Kidney epithelial cell (primary cell): ENCODE measurements around the gene TPD52L2. TPM values are rescaled to one million over a fixed set of nuclear protein-coding genes. Genes with fewer than 3 reads are reported as not detected.
"Not testable (repeated sequence)": the region's sequence is repeated elsewhere in the genome, so short reads cannot be mapped to it uniquely, and the experiment has no call there.

Experiments used
- DNase-seq: peaks from one replicate; pipeline ENCODE4 v3.0.0-alpha.2; 2010; ENCODE audit warnings: low read depth
- H3K27me3 ChIP-seq: 2 replicates; pipeline ENCODE4 v1.6.0; 2011; ENCODE audit warnings: low read length; ENCODE audit not compliant: control insufficient read depth, insufficient read depth
- H3K36me3 ChIP-seq: 2 replicates; pipeline ENCODE4 v1.5.1; 2011; ENCODE audit warnings: low read length; ENCODE audit not compliant: control insufficient read depth, insufficient read depth
- H3K4me3 ChIP-seq: 2 replicates; pipeline ENCODE4 v1.5.1; 2011; ENCODE audit warnings: low read depth, mild to moderate bottlenecking, control low read depth, low read length
- total RNA-seq: library from RNA; depleted of rRNA; stranded (reverse); fragments of >200 nt; gene quantifications from 2 replicates; pipeline ENCODE4 v1.2.3, GENCODE V29; 2015
- TF ChIP-seq, protein P1 (sequence below): IDR thresholded peaks from 2 replicates; pipeline ENCODE4 v1.5.1; 2011; ENCODE audit warnings: mild to moderate bottlenecking, moderate library complexity, low read length, control low read depth, inconsistent platforms; ENCODE audit not compliant: insufficient read depth, poor library complexity, severe bottlenecking

TPD52L2 gene
- total RNA-seq, 1 donor from 2014 or later: 177 TPM

GRCh38 chr20:63929071-63929470, 64.0 kb downstream of the TPD52L2 start:
- H3K36me3 ChIP-seq: peaks cover 4% of the 10 kb centered on the region
- TF ChIP-seq, protein P1, sequence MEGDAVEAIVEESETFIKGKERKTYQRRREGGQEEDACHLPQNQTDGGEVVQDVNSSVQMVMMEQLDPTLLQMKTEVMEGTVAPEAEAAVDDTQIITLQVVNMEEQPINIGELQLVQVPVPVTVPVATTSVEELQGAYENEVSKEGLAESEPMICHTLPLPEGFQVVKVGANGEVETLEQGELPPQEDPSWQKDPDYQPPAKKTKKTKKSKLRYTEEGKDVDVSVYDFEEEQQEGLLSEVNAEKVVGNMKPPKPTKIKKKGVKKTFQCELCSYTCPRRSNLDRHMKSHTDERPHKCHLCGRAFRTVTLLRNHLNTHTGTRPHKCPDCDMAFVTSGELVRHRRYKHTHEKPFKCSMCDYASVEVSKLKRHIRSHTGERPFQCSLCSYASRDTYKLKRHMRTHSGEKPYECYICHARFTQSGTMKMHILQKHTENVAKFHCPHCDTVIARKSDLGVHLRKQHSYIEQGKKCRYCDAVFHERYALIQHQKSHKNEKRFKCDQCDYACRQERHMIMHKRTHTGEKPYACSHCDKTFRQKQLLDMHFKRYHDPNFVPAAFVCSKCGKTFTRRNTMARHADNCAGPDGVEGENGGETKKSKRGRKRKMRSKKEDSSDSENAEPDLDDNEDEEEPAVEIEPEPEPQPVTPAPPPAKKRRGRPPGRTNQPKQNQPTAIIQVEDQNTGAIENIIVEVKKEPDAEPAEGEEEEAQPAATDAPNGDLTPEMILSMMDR: no peak
- DNase-seq: no peak
- H3K27me3 ChIP-seq: no peaks in the 10 kb centered on the region
- no peak overlapping the region for H3K4me3 ChIP-seq

DNA sequence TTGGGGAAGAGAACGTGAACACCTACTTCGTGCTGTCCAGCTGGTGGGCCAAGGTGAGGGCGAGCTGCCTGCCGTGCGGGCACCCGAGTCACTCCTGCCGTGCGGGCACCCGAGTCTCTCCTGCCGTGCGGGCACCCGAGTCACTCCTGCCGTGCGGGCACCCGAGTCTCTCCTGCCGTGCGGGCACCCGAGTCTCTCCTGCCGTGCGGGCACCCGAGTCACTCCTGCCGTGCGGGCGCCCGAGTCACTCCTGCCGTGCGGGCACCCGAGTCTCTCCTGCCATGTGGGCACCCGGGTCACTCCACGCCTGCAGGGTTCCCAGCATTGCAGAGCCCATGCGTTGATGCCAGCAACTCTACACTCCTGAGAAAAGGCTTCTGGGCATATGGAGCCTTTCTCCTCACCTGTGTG, 64.4 kb downstream of the TPD52L2 start:
- not testable (repeated sequence) for DNase-seq, H3K36me3 ChIP-seq, H3K27me3 ChIP-seq, H3K4me3 ChIP-seq

DNA sequence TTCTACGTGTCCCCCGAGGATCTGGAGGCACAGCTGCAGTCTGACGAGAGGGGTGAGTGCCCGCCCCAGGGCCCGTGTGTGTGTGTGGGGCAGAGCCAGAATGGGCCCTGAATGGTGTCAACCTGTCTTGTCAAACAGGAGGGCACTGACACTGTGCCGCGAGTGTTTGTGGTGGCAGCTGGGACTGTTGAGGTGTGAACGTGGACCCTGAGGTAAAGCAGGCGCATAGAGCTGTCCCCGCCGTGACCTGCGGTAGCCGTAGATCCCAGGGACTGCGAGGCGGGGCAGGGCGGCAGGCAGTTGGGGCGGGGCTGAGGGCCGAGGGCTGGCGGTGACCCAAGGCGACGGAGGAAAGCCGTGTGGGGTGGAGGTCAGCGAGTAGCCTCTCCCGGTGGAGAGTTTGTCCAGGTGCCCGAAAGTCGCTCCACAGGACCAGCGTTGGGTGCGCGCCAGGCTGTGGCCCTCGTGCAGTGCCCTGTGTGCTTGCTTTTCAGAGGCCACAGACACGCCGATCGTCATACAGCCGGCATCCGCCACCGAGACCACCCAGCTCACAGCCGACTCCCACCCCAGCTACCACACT, 66.0 kb downstream of the TPD52L2 start:
- H3K36me3 ChIP-seq: peaks cover 8% of the 10 kb centered on the region
- TF ChIP-seq, protein P1: no peak
- no peak overlapping the region for H3K4me3 ChIP-seq
- DNase-seq: no peak
- H3K27me3 ChIP-seq: no peaks in the 10 kb centered on the region

DNA sequence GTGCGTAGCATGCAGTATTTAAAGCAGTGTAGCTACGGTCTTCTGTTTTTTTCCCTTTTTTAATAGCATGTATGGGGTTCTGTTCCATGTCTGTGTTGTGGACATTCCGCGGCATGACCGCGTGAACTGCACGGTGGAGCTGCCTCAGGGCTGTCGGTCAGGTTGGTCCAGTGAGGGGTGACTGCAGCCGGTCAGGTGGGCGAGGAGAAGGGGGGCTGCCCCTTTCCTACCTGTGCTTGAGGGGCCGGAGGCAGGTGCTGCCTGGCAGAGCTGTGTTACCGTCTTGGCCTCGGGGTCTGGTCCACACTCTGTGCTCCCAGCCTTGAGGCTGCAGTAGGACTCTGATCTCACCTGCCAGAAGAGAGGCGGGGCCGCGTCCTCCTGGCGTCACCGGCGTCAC, 66.7 kb downstream of the TPD52L2 start:
- Histone ChIP-seq H3K4me3 (no peak overlapping the region), H3K36me3 (peaks cover 8% of the 10 kb centered on the region), H3K27me3 (no peaks in the 10 kb centered on the region)
- TF ChIP-seq, protein P1: no peak
- no peak for DNase-seq

GRCh38 chr20:63932606-63933160, 67.6 kb downstream of the TPD52L2 start:
- TF ChIP-seq, protein P1: no peak

DNA sequence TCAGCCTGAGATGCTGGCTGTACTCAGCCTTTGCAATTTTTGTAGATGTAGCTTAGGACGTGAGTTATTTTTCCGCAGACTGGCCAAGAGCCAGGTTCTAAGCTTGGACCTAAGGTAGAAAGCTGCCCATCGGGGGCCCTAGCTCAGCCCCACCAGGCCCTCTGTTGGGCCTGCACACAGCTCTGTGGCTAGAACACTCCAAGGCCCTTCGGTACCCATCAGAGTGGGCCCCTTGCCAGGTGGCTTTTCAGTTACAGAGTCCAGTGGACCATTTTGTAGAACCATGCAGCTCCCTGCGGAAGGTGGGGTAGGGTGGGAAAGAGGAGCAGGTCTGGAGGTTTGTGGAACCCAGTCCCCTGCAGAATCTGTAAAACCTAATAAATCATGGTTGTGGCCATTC, 68.6 kb downstream of the TPD52L2 start:
- Histone ChIP-seq H3K36me3 (peaks cover 8% of the 10 kb centered on the region), H3K27me3 (no peaks in the 10 kb centered on the region), H3K4me3 (no peak overlapping the region)
- TF ChIP-seq, protein P1: no peak
- no peak for DNase-seq

More at GRCh38 chr20:63932606-63933160, 67.6 kb downstream of the TPD52L2 start:
- peaks cover 8% of the 10 kb centered on the region for H3K36me3 ChIP-seq
- no peak overlapping the region for H3K4me3 ChIP-seq
- H3K27me3 ChIP-seq: no peaks in the 10 kb centered on the region
- DNase-seq: no peak
